BE2C (cell line): ENCODE results near the gene SBF2. TPM values are rescaled to one million over a fixed set of nuclear protein-coding genes. Genes with fewer than 3 reads are reported as not detected.
A peak's percentile ranks its signal among the peaks of the same experiment; 100 is the strongest.

Experiments used
- DNase-seq: peaks from one replicate; pipeline ENCODE4 v3.0.0-alpha.2; 2020
- H3K27me3 ChIP-seq: fragments of 250-450 bp; sonication (Bioruptor Pico); 2 replicates; pipeline ENCODE4 v1.5.1; 2020; ENCODE audit warnings: mild to moderate bottlenecking
- H3K36me3 ChIP-seq: fragments of 250-450 bp; sonication (Bioruptor Pico); 2 replicates; pipeline ENCODE4 v1.5.1; 2020; ENCODE audit warnings: mild to moderate bottlenecking
- H3K4me1 ChIP-seq: fragments of 250-450 bp; sonication (Bioruptor Pico); 2 replicates; pipeline ENCODE4 v1.5.1; 2020
- H3K4me3 ChIP-seq: 2 replicates; pipeline ENCODE4 v1.5.1; 2011; ENCODE audit warnings: low read depth, low read length
- H3K9me3 ChIP-seq: fragments of 250-450 bp; sonication (Bioruptor Pico); 2 replicates; pipeline ENCODE4 v1.5.1; 2020
- polyA plus RNA-seq: library from polyadenylated mRNA; unstranded; fragments of >200 nt; gene quantifications from one replicate; pipeline ENCODE4 v1.2.1, GENCODE V29; 2012; ENCODE audit warnings: low read depth, missing spikeins; ENCODE audit not compliant: insufficient read length, insufficient read depth
- TF ChIP-seq, protein P1 (sequence below): IDR thresholded peaks from 2 replicates; pipeline ENCODE4 v1.5.1; 2012; ENCODE audit warnings: mild to moderate bottlenecking, low read depth, low read length

Gene SBF2
- 7.6 TPM for polyA plus RNA-seq

DNA sequence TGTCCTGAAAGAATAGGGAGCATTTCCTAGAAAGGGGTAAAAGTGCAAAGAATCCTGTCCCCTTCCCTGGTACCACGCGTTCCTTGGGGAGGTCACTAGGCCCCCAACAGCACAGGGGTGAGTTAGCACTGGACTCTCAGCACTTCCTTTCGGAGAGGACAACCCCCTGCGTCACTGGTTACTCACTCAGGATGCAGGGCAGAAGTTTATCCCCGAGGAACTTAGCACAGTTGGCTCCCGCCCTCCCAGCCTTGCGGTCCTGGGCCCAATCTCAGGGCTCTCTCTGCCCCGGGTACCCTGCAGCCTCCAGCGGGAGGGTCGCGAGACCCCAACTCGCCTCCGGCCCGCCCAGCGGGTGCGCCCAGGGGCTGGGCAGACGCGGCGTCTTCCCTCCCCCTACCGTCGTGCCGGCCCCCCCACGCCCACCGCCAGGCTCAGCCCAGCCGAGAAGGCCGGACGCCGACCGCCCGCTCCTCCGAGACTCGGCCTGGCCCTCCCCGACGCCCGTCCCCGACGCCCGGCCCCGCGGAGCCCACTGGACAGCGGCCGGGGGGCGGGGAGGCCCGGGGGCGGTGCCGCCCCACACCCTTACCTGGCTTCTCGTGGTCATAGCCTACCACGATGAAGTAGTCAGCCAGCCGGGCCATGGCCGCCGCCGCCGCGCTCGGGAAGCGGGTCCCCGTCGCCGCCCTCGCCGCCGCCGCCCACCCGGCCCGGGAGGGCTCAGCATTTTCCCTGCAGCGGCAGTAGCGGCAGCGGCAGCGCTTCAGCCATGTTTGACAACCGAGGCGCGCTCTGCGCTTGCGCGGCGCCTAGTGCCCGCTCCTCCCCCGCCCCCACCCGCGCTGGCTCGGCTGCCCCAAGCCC is at the start of gene SBF2:
Gene SBF2 (minus strand): TSS at position 797 of the 867 bp plus-strand sequence. CDS start 150 bp downstream, at position 647.
- no peaks in the 10 kb centered on the region; the same call in 1 of the 2 replicates for H3K36me3 ChIP-seq
- TF ChIP-seq, protein P1, sequence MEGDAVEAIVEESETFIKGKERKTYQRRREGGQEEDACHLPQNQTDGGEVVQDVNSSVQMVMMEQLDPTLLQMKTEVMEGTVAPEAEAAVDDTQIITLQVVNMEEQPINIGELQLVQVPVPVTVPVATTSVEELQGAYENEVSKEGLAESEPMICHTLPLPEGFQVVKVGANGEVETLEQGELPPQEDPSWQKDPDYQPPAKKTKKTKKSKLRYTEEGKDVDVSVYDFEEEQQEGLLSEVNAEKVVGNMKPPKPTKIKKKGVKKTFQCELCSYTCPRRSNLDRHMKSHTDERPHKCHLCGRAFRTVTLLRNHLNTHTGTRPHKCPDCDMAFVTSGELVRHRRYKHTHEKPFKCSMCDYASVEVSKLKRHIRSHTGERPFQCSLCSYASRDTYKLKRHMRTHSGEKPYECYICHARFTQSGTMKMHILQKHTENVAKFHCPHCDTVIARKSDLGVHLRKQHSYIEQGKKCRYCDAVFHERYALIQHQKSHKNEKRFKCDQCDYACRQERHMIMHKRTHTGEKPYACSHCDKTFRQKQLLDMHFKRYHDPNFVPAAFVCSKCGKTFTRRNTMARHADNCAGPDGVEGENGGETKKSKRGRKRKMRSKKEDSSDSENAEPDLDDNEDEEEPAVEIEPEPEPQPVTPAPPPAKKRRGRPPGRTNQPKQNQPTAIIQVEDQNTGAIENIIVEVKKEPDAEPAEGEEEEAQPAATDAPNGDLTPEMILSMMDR = no peak
- H3K4me3 ChIP-seq = peak within 1 kb of the TSS; percentile 78
- no peaks in the 10 kb centered on the region for H3K27me3 ChIP-seq
- H3K9me3 ChIP-seq = no peaks in the 10 kb centered on the region
- DNase-seq = peak; percentile 85
- no peaks in the 10 kb centered on the region for H3K4me1 ChIP-seq

DNA sequence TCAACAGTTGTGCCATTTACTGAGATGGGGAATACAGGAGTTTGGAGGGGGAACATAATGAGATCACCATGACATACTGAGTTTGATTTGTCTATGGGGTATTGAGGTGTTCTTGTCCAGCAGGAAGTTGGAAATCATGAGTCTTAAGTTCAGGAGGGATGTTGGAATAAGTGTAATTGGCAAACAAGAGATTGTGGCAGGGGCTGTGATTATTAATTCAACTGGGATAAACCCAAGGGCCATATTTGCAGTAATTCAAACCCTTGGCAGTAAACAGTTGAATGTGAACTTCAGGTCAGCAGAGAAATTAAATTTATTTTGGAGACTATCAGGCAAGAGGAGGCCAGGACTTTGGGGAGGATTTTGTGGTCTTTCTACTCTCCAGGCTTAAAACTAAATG is 44.3 kb upstream of the SBF2 start:
- no peaks in the 10 kb centered on the region for H3K9me3 ChIP-seq

DNA sequence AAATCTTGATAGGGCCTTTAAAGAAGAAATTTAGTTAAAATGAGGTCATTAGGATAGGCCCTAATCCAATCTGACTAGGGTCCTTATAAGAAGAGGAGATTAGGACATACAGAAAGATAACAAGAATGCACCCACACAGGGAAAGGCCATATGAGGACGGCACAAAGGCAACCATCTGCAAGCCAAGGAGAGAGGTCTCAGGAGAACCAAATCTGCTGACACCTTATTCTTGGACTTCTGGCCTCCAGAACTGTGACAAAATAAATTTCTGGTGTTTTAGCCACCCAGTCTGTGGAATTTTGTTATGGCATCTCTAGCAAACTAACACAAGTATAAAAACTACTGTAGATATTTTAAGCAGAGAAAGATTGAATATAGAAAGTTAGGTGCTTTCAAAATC is 39.5 kb upstream of the SBF2 start:
- TF ChIP-seq, protein P1 = no peak
- Histone ChIP-seq H3K36me3 (no peaks in the 10 kb centered on the region), H3K9me3 (no peaks in the 10 kb centered on the region)

More for the DNA sequence above, 44.3 kb upstream of the SBF2 start:
- no peak for DNase-seq
- TF ChIP-seq, protein P1 = no peak
- Histone ChIP-seq H3K4me1 (no peaks in the 10 kb centered on the region), H3K4me3 (no peak overlapping the region), H3K27me3 (no peaks in the 10 kb centered on the region), H3K36me3 (no peaks in the 10 kb centered on the region)

DNA sequence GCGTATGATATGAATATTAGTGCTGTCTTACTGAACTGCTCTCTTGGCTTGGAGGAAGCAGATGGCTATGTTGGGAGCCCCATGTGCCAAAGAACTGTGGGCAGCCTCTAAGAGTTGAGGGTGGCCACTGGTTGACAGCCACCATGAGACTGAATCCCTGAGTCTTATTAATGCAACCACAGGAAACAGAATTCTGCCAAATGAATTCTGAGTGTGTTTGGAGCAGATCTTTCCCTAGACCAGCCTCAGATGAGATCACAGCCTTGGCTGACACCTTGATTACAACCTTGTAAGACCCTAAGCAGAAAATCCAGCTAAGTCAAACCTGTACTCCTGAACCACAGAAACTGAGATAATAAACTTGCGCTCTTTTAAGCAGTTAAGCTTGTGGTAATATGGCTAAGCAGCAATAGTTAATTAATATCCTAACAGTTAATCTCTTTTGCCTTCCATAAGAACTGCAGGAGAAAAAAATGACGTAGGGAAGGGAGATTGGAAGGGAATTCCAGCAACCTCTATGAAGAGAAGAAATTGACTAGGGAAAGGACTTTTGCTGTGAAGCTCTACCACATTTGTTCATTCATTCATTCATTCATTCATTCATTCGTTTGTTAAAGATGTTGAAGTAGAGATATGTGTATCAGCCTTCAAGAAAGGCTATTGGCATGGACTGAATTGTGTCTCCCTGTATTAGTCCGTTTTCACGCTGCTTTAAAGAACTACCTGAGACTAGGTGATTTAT is 37.7 kb upstream of the SBF2 start:
- no peak for DNase-seq
- Histone ChIP-seq H3K4me3 (no peak overlapping the region), H3K36me3 (no peaks in the 10 kb centered on the region), H3K4me1 (no peaks in the 10 kb centered on the region), H3K9me3 (no peaks in the 10 kb centered on the region), H3K27me3 (no peaks in the 10 kb centered on the region)
- TF ChIP-seq, protein P1 = no peak

More for the DNA sequence above, 39.5 kb upstream of the SBF2 start:
- Histone ChIP-seq H3K4me1 (no peaks in the 10 kb centered on the region), H3K4me3 (no peak overlapping the region), H3K27me3 (no peaks in the 10 kb centered on the region)
- no peak for DNase-seq

DNA sequence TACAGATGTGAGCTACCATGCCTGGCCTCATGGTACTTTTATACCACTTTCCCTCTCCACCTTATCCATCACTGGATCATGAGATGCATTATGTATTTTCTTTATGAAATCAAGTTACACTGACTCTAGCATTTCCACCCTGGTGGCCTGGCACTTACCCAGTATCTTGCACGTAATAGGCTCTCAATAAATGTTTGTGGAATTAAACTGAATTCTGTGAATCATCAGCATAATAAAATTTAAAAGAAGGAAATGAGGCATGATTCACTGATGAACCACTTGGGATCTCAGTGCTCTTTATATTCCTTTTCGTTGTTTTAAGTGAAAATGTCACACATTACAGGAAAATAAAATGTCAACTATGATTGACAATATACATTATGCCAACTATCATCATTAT is 35.9 kb upstream of the SBF2 start:
- no peak overlapping the region for H3K4me3 ChIP-seq
- no peaks in the 10 kb centered on the region for H3K9me3 ChIP-seq
- H3K36me3 ChIP-seq = no peaks in the 10 kb centered on the region
- TF ChIP-seq, protein P1 = no peak
- DNase-seq = no peak
- no peaks in the 10 kb centered on the region for H3K27me3 ChIP-seq
- H3K4me1 ChIP-seq = no peaks in the 10 kb centered on the region

DNA sequence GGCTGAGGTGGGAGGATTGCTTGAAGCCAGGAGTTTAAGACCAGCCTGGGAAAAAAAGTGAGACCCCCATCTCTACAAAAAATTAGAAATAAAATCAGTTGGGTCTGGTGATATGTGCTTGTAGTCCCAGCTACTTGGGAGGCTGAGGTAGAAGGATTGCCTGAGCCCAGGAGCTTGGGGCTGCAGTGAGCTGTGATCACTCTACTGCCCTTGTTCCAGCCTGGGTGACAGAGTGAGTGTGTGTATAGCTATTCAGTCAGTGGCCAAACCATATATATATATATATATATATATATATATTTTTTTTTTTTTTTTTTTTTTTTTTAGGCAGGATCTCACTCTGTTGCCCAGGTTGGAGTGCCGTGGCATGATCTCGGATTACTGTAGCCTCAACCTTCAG is 35.3 kb upstream of the SBF2 start:
- no peaks in the 10 kb centered on the region for H3K9me3 ChIP-seq
- no peak for DNase-seq
- TF ChIP-seq, protein P1 = no peak
- no peaks in the 10 kb centered on the region for H3K36me3 ChIP-seq
- H3K4me1 ChIP-seq = no peaks in the 10 kb centered on the region
- no peaks in the 10 kb centered on the region for H3K27me3 ChIP-seq
- no peak overlapping the region for H3K4me3 ChIP-seq
